K562 (cell line): Measurements from ENCODE around the gene APOL3. TPM values are rescaled to one million over a fixed set of nuclear protein-coding genes. Genes with fewer than 3 reads are reported as not detected.

Source experiments
- ATAC-seq: fragments of 200-7000 bp; cut with Tn5 transposase; 3 replicates; pipeline ENCODE4 v1.9.1; 2020; ENCODE audit warnings: moderate library complexity
- BruUV-seq: library from RNA; stranded (reverse); fragments of 400-500 nt; replicated peaks from 2 replicates; lab custom pipeline; 2021; lab: Mats Ljungman, UMichigan
- CTCF ChIA-PET: fragments of 300-600 bp; formaldehyde crosslinking; extraction: SDS; loops from one replicate; lab custom pipeline; 2021; ENCODE audit warnings: low intra/inter-chr PET ratio; lab: Yijun Ruan, JAX
- POLR2A ChIA-PET: fragments of 300-600, 350-650 bp; sonication (Branson Sonifier 250); formaldehyde crosslinking; extraction: SDS; loops from one replicate; lab custom pipeline; 2021; ENCODE audit warnings: antibody characterized with exemption, inconsistent platforms; lab: Yijun Ruan, JAX
- DNase-seq, 4 experiments: peaks; one replicate each; pipeline versions ENCODE4 v3.0.0 to v3.0.0-alpha.2; 2011 to 2018; ENCODE audit warnings: low spot score in 3 of 4, mixed read lengths in 3 of 4; ENCODE audit errors: extremely low read depth in 1 of 4
- FAIRE-seq: peaks from 2 replicates; lab custom pipeline; 2011; peaks lifted over from hg19 to GRCh38; lab: Jason Lieb, UNC
- H2AFZ ChIP-seq: 2 replicates; pipeline ENCODE4 v1.6.0; 2011; ENCODE audit warnings: low read depth, low read length, control low read depth, inconsistent platforms
- H3K27ac ChIP-seq: fragments of 200-600 bp; 3 replicates; pipeline ENCODE4 v1.8.0; 2011; ENCODE audit warnings: low read depth, mild to moderate bottlenecking, control low read depth, inconsistent platforms, low read length, moderate library complexity, mixed read lengths; ENCODE audit errors: extremely low read depth
- H3K27me3 ChIP-seq, 2 experiments: fragments of 300-600 bp in 1 of 2; 2 replicates in 1 of 2; 3 replicates in 1 of 2; pipeline versions ENCODE4 v1.6.0 to v1.8.0; 2011; ENCODE audit warnings: inconsistent platforms in 2 of 2, low read length in 2 of 2, mild to moderate bottlenecking in 1 of 2, mixed read lengths in 1 of 2, moderate library complexity in 1 of 2; ENCODE audit not compliant: control insufficient read depth in 2 of 2, insufficient read depth in 2 of 2
- H3K36me3 ChIP-seq: fragments of 300-600 bp; 3 replicates; pipeline ENCODE4 v1.8.0; 2011; ENCODE audit warnings: mild to moderate bottlenecking, low read length, inconsistent platforms; ENCODE audit not compliant: control insufficient read depth, insufficient read depth
- H3K4me1 ChIP-seq, 2 experiments: fragments of 200-600 bp in 1 of 2; replicated peaks in 1 of 2; 2 replicates in 1 of 2; 3 replicates in 1 of 2; pipeline versions ENCODE4 v1.5.1 to v1.8.0; 2011; ENCODE audit warnings: inconsistent platforms in 2 of 2, low read length in 2 of 2, mild to moderate bottlenecking in 1 of 2, mixed read lengths in 1 of 2, moderate library complexity in 1 of 2; ENCODE audit not compliant: control insufficient read depth in 2 of 2, insufficient read depth in 2 of 2
- H3K4me2 ChIP-seq: 2 replicates; pipeline ENCODE4 v1.6.1; 2011; ENCODE audit warnings: low read length, control low read depth, inconsistent platforms, mixed read lengths; ENCODE audit not compliant: insufficient read depth
- H3K4me3 ChIP-seq: fragments of 200-600 bp; sonication (generic), shearing (Covaris generic); 2 replicates; pipeline ENCODE4 v1.5.1; 2016; ENCODE audit warnings: control low read depth, inconsistent platforms
- H3K79me2 ChIP-seq: fragments of 200-600 bp; 3 replicates; pipeline ENCODE4 v1.8.0; 2011; ENCODE audit warnings: low read length, inconsistent platforms; ENCODE audit not compliant: control insufficient read depth, insufficient read depth
- H3K9ac ChIP-seq, 2 experiments: 2 replicates each; pipeline versions ENCODE4 v1.6.0 to v1.6.1; 2011; ENCODE audit warnings: low read depth in 2 of 2, low read length in 2 of 2, control low read depth in 1 of 2, inconsistent platforms in 1 of 2, mild to moderate bottlenecking in 1 of 2, mixed read lengths in 1 of 2; ENCODE audit not compliant: insufficient read depth in 1 of 2
- H3K9me1 ChIP-seq: one replicate; pipeline ENCODE4 v1.6.0; 2011; ENCODE audit warnings: inconsistent platforms, mild to moderate bottlenecking, low read length, moderate library complexity; ENCODE audit not compliant: control insufficient read depth, insufficient read depth
- H3K9me3 ChIP-seq: replicated peaks from 2 replicates; pipeline ENCODE4 v1.5.1; 2011; ENCODE audit warnings: low read depth, low read length, inconsistent platforms; ENCODE audit not compliant: control insufficient read depth, insufficient read depth
- H4K20me1 ChIP-seq: replicated peaks from 2 replicates; pipeline ENCODE4 v1.6.1; 2011; ENCODE audit warnings: low read length, inconsistent platforms, mixed read lengths; ENCODE audit not compliant: control insufficient read depth, insufficient read depth
- ATF3 ChIP-seq, 2 experiments: fragments of 450-650 bp in 1 of 2; sonication (generic) in 1 of 2; formaldehyde crosslinking in 1 of 2; IDR thresholded peaks in 1 of 2; conservative IDR thresholded peaks in 1 of 2; 2 replicates each; pipeline versions ENCODE4 v1.6.1 to v1.8.1; 2016 to 2023; ENCODE audit warnings: mild to moderate bottlenecking in 2 of 2, moderate library complexity in 2 of 2, inconsistent platforms in 1 of 2, missing genetic modification reagents in 1 of 2
- ATF7 ChIP-seq: fragments of 450-650 bp; IDR thresholded peaks from 2 replicates; pipeline ENCODE4 v1.7.1; 2014; ENCODE audit warnings: mild to moderate bottlenecking, moderate library complexity
- BCOR ChIP-seq: fragments of 450-650 bp; IDR thresholded peaks from 2 replicates; pipeline ENCODE4 v1.6.1; 2016
- CEBPB ChIP-seq: fragments of 450-650 bp; IDR thresholded peaks from 2 replicates; pipeline ENCODE4 v1.6.1; 2016; ENCODE audit warnings: missing genetic modification characterization, missing compliant biosample characterization
- FOXO4 ChIP-seq: fragments of 450-650 bp; formaldehyde crosslinking; IDR thresholded peaks from 2 replicates; pipeline ENCODE4 v1.4.0; 2020; ENCODE audit warnings: mild to moderate bottlenecking, moderate library complexity
- IRF9 ChIP-seq: fragments of 450-650 bp; IDR thresholded peaks from 2 replicates; pipeline ENCODE4 v1.6.1; 2016; ENCODE audit warnings: missing biosample characterization, missing genetic modification characterization
- KDM2B ChIP-seq: fragments of 250-450 bp; sonication (Bioruptor Pico); IDR thresholded peaks from 2 replicates; pipeline ENCODE4 v1.8.0; 2021; ENCODE audit warnings: mild to moderate bottlenecking, moderate library complexity
- NCOR1 ChIP-seq: fragments of 450-650 bp; IDR thresholded peaks from 2 replicates; pipeline ENCODE4 v1.6.1; 2016; ENCODE audit warnings: mild to moderate bottlenecking, moderate library complexity
- POLR3G ChIP-seq: IDR thresholded peaks from 2 replicates; pipeline ENCODE4 v1.6.1; 2011; ENCODE audit not compliant: insufficient read length, insufficient replicate concordance; ENCODE audit errors: extremely low read depth
- PURB ChIP-seq: sonication (generic); formaldehyde crosslinking; IDR thresholded peaks from 2 replicates; pipeline ENCODE4 v1.9.0; 2021; ENCODE audit warnings: low read depth, mild to moderate bottlenecking, missing genetic modification reagents
- ZNF232 ChIP-seq: sonication (generic); formaldehyde crosslinking; IDR thresholded peaks from 2 replicates; pipeline ENCODE4 v1.8.0; 2022; ENCODE audit warnings: mild to moderate bottlenecking, missing genetic modification reagents
- ZNF239 ChIP-seq: fragments of 250-450 bp; sonication (Bioruptor Pico); IDR thresholded peaks from 2 replicates; pipeline ENCODE4 v1.4.0; 2020; ENCODE audit warnings: mild to moderate bottlenecking
- ZNF282 ChIP-seq: sonication (generic); formaldehyde crosslinking; IDR thresholded peaks from 2 replicates; pipeline ENCODE4 v1.8.1; 2023; ENCODE audit warnings: missing genetic modification reagents
- ZSCAN29 ChIP-seq: fragments of 450-650 bp; IDR thresholded peaks from 2 replicates; pipeline ENCODE4 v1.6.1; 2017
- WGBS: fragments of 100-300 bp; shearing (Covaris generic); methylation state at CpG from one replicate; pipeline ENCODE4 v1.1.6; 2016; ENCODE audit warnings: low coverage, mixed read lengths; ENCODE audit not compliant: insufficient coverage; ENCODE audit errors: missing lambda C conversion rate; 5-methylcytosine and 5-hydroxymethylcytosine counted together
- in situ Hi-C: fragments of 300-500 bp; cut with MboI; formaldehyde crosslinking; loops from 4 replicates; pipeline ENCODE4 v1.15.0; 2018; ENCODE audit warnings: inconsistent platforms, mixed read lengths
- intact Hi-C: fragments of 100-400 bp; cut with micrococcal nuclease; formaldehyde crosslinking; loops from 2 replicates; pipeline ENCODE4 v1.14.2; 2022
- polyA plus RNA-seq, 8 experiments: library from polyadenylated mRNA; depleted of rRNA in 4 of 8; stranded (reverse) in 5 of 8; unstranded in 3 of 8; fragments of >200 nt; fragmentation: Nextera tagmentation in 2 of 8; fragmentation: Illumina TruSeq in 1 of 8; extraction: Ambion mirVana in 2 of 8; extraction: Trizol in 1 of 8; gene quantifications; 2 replicates each; pipeline versions ENCODE4 v1.2.1 to v1.2.3, GENCODE V29; 2011 to 2014; ENCODE audit warnings: inconsistent platforms in 1 of 8, missing spikeins in 1 of 8
- total RNA-seq, 7 experiments: library from RNA; depleted of rRNA in 6 of 7; stranded (reverse); fragments of >200 nt in 6 of 7; fragmentation: Illumina TruSeq in 2 of 7; extraction: Trizol in 2 of 7; gene quantifications; 2 replicates each; pipeline versions ENCODE4 v1.2.1 to v1.2.3, GENCODE V29; 2011 to 2021; ENCODE audit warnings: low replicate concordance in 1 of 7

The APOL3 gene
- total and polyA plus RNA-seq, 9 of the 15 experiments (the other 6 are each of a cell fraction or from before 2014, with no cell fraction given) = 0.25 to 1.1 (median 0.56) TPM; not detected in 1

DNA sequence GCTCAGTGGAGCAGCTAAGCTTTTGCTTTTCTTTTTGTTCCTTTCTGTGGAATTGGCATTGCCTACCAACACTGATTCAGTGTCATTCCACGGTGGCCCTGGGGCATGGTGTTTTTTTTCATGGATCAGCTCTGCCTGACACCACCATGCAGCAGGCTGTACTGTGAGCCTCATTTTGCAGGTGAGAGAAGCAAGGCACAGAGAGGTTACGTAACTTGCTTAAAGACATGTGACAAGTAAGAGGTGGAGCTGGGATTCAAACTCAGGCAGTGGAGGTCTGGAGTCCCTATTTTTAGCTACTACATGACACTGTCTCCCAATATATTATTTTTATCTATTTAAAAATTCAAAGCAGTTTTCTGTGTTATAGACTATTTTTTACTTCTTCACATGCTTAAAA lies 44.4 kb downstream of the APOL3 start:
- 39% methylated on average over 2 of the region's 2 CpGs for WGBS
- no peaks in the 10 kb centered on the region; a peak in 1 of 5 replicates for H3K27me3 ChIP-seq
- CTCF ChIA-PET = interaction anchor here (0.5 kb wide), 1 partner anchor 205 kb away, joined by 3 read pairs; no protein-coding TSS in a partner anchor
- in situ Hi-C loops (no loop called here), intact Hi-C loops (no loop called here)
- no peak overlapping the region for H3K27ac ChIP-seq
- POLR2A ChIA-PET = no interaction called here
- no peak overlapping the region for H2AFZ ChIP-seq
- no peak overlapping the region for H3K9ac ChIP-seq
- H3K9me3 ChIP-seq = no peaks in the 10 kb centered on the region
- ATAC-seq = no peak
- no peak for DNase-seq
- TF ChIP-seq NCOR1 = no peak
- peak; percentile 37; the same call in 1 of the 2 replicates for TF ChIP-seq CEBPB (tag)
- TF ChIP-seq ATF7 = no peak
- H3K4me2 ChIP-seq = no peak overlapping the region
- no peaks in the 10 kb centered on the region; a peak in 1 of 5 replicates for H3K4me1 ChIP-seq
- FAIRE-seq = no peak
- no peaks in the 10 kb centered on the region for H3K79me2 ChIP-seq
- no peaks in the 10 kb centered on the region for H3K9me1 ChIP-seq
- no peaks in the 10 kb centered on the region for H3K36me3 ChIP-seq
- no peaks in the 10 kb centered on the region for H4K20me1 ChIP-seq
- no peak overlapping the region for H3K4me3 ChIP-seq
- BruUV-seq = no TSS peak

DNA sequence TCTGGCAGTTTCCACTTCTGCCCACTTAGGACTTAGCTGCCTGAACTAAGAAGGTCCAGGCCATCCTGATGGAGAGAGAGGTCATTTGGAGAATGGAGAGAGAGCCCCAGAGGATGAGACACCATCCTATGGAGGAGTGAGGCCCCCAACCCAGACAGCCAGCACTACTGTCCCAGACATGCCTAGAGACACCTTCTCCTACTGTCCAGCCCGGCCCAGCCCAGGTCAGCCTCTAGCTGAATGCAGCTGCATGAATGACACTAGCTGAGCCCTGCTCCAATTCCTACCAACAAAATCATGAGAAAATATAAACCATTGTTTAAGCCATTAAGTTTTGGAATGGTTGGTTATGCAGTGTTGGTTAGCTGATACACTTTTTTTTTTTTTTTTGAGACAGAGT lies 47.4 kb downstream of the APOL3 start:
- CTCF ChIA-PET = interaction anchor here (0.7 kb wide), 1 partner anchor 108 kb away, joined by 4 read pairs; no protein-coding TSS in a partner anchor
- Histone ChIP-seq H3K9ac (no peak overlapping the region), H3K4me1 (no peaks in the 10 kb centered on the region; a peak in 1 of 5 replicates), H3K9me3 (no peaks in the 10 kb centered on the region), H2AFZ (no peak overlapping the region), H3K36me3 (no peaks in the 10 kb centered on the region), H3K79me2 (no peaks in the 10 kb centered on the region), H3K4me2 (no peak overlapping the region), H3K27ac (no peak overlapping the region), H4K20me1 (no peaks in the 10 kb centered on the region), H3K4me3 (no peak overlapping the region), H3K27me3 (no peaks in the 10 kb centered on the region; a peak in 1 of 5 replicates), H3K9me1 (no peaks in the 10 kb centered on the region)
- POLR2A ChIA-PET = interaction anchor here (0.5 to 0.6 kb wide), 2 partner anchors 121 to 778 kb away, joined by 3 read pairs; no protein-coding TSS in a partner anchor
- intact Hi-C loops (no loop called here), in situ Hi-C loops (no loop called here)
- no TSS peak for BruUV-seq
- 0% methylated on average over 1 of the region's 1 CpG for WGBS
- ATAC-seq (no peak), FAIRE-seq (no peak), DNase-seq (no peak)
- no peak for TF ChIP-seq IRF9
- no peak for TF ChIP-seq ZNF239 (CRISPR knock-in tag)
- TF ChIP-seq ZNF232 (CRISPR knock-in tag) = no peak
- no peak for TF ChIP-seq FOXO4 (CRISPR knock-in tag)
- TF ChIP-seq PURB (CRISPR knock-in tag) = no peak
- TF ChIP-seq ZSCAN29 = no peak
- TF ChIP-seq KDM2B (CRISPR knock-in tag) = no peak
- TF ChIP-seq ATF3 (IDR thresholded peaks at IDR 0.05) = no peak
- no peak for TF ChIP-seq ATF3 (CRISPR knock-in tag; conservative IDR thresholded peaks at IDR 0.05)
- TF ChIP-seq BCOR = no peak
- no peak for TF ChIP-seq ZNF282 (CRISPR knock-in tag)
- TF ChIP-seq POLR3G = no peak
